Measurements from ENCODE around the gene IFNLR1. TPM values are rescaled to one million over a fixed set of nuclear protein-coding genes. Genes with fewer than 3 reads are reported as not detected.

Gene IFNLR1
- total RNA-seq, 2 experiments from 2014 or later = 1.2 to 1.3 TPM

DNA sequence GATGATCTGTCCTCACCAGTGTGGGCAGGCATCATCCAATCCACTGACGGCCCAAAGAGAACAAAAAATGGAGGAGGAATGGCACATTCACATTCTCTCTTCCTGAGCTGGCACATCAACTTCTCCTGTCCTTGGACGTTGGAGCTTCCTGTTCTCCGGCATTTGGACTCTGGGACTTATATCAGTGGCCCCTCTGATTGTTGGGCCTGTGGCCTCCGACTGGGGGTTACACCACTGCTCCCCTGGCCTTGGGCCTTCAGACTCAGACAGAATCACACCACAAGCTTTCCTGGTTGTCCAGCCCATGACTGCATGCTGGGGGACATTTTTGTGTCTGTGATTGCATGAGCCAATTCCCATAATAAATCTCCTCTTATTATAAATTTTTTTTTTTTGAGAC, 20.1 kb downstream of the IFNLR1 start:
- DNase-seq (no peak), ATAC-seq (ENCODE audit: poor library complexity) (no peak)
- H3K4me1 ChIP-seq (ENCODE audit: insufficient read depth, low read length) = no peaks in the 10 kb centered on the region
- Mint-ChIP-seq H3K4me1 (ENCODE audit: low read depth) (no peaks in the 10 kb centered on the region), H3K27me3 (no peaks in the 10 kb centered on the region), H3K9me3 (no peaks in the 10 kb centered on the region), H3K27ac (no peak overlapping the region), H3K36me3 (ENCODE audit: low read depth) (peaks cover 24% of the 10 kb centered on the region), H3K4me3 (no peak overlapping the region)
- H3K27ac ChIP-seq (ENCODE audit: low read depth in 1 of 2, low read length in 2 of 2) = no peak overlapping the region
- H3K9me3 ChIP-seq (ENCODE audit: control insufficient read depth in 1 of 2, insufficient read depth in 1 of 2, low read length in 2 of 2) = no peaks in the 10 kb centered on the region
- H3K27me3 ChIP-seq (ENCODE audit: control insufficient read depth in 1 of 2, insufficient read depth in 2 of 2, low read length in 2 of 2) = no peaks in the 10 kb centered on the region
- ChIA-PET POLR2A (no interaction called here), CTCF (no interaction called here)
- TF ChIP-seq CTCF (IDR thresholded peaks at IDR 0.05) = no peak
- intact Hi-C loops (cut with DNase I, micrococcal nuclease) = no loop called here
- no peak overlapping the region for H3K4me3 ChIP-seq (ENCODE audit: low read length)
- peaks cover 10% of the 10 kb centered on the region for H3K36me3 ChIP-seq (ENCODE audit: insufficient read depth, low read length)

- intact Hi-C loops (cut with DNase I, micrococcal nuclease) = no loop called here
- no peak overlapping the region for H3K27ac Mint-ChIP-seq
- Histone ChIP-seq H3K27ac (ENCODE audit: low read depth in 1 of 2, low read length in 2 of 2) (no peak overlapping the region), H3K4me3 (ENCODE audit: low read length) (no peak overlapping the region), H3K9me3 (ENCODE audit: control insufficient read depth in 1 of 2, insufficient read depth in 1 of 2, low read length in 2 of 2) (no peaks in the 10 kb centered on the region), H3K4me1 (ENCODE audit: insufficient read depth, low read length) (no peaks in the 10 kb centered on the region), H3K27me3 (ENCODE audit: control insufficient read depth in 1 of 2, insufficient read depth in 2 of 2, low read length in 2 of 2) (no peaks in the 10 kb centered on the region), H3K36me3 (ENCODE audit: insufficient read depth, low read length) (peaks cover 10% of the 10 kb centered on the region)
- H3K9me3 Mint-ChIP-seq = no peaks in the 10 kb centered on the region
- ATAC-seq (ENCODE audit: poor library complexity) (no peak), DNase-seq (no peak)
- no peaks in the 10 kb centered on the region for H3K27me3 Mint-ChIP-seq
- CTCF ChIA-PET = interaction anchor here (1.8 kb wide), 1 partner anchor 15 kb away, joined by 6 read pairs; no protein-coding TSS in a partner anchor
- no peak for TF ChIP-seq CTCF (IDR thresholded peaks at IDR 0.05)
- no peaks in the 10 kb centered on the region for H3K4me1 Mint-ChIP-seq (ENCODE audit: low read depth)
- H3K4me3 Mint-ChIP-seq = no peak overlapping the region
- POLR2A ChIA-PET = no interaction called here
- H3K36me3 Mint-ChIP-seq (ENCODE audit: low read depth) = peaks cover 20% of the 10 kb centered on the region
These were observed 21.6 kb downstream of the IFNLR1 start for GRCh38 chr1:24165500-24165899.

DNA sequence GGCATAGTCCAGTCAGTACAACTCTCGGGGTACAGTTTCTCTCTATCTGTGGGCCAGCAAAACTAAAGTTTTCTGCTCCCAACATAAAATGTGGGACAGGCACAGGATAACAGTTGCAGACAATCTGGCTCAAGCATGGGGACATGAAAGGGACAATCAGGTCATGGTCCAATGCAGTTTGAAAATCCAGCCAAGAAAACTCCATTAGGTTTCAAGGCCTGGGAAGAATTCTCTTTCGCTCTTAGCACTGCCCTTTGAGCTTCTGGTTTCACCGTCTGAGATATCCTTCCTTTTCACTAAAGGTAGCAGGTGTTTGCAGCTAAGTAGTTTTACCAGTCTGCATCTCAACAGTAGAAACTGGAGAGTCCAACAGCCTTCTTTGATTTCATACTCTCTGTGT, 23.1 kb downstream of the IFNLR1 start:
- intact Hi-C loops (cut with DNase I, micrococcal nuclease) = no loop called here
- ChIA-PET POLR2A (no interaction called here), CTCF (interaction anchor here (1.8 kb wide), 1 partner anchor 14 kb away, joined by 6 read pairs; no protein-coding TSS in a partner anchor)
- H3K27me3 ChIP-seq (ENCODE audit: control insufficient read depth in 1 of 2, insufficient read depth in 2 of 2, low read length in 2 of 2) = no peaks in the 10 kb centered on the region
- H3K4me3 ChIP-seq (ENCODE audit: low read length) = no peak overlapping the region
- H3K9me3 Mint-ChIP-seq = no peaks in the 10 kb centered on the region
- no peak overlapping the region for H3K27ac Mint-ChIP-seq
- peaks cover 23% of the 10 kb centered on the region for H3K36me3 Mint-ChIP-seq (ENCODE audit: low read depth)
- H3K9me3 ChIP-seq (ENCODE audit: control insufficient read depth in 1 of 2, insufficient read depth in 1 of 2, low read length in 2 of 2) = no peaks in the 10 kb centered on the region
- no peaks in the 10 kb centered on the region for H3K27me3 Mint-ChIP-seq
- no peaks in the 10 kb centered on the region for H3K4me1 Mint-ChIP-seq (ENCODE audit: low read depth)
- ATAC-seq (ENCODE audit: poor library complexity) = no peak
- no peak for TF ChIP-seq CTCF (IDR thresholded peaks at IDR 0.05)
- no peak overlapping the region for H3K4me3 Mint-ChIP-seq
- H3K27ac ChIP-seq (ENCODE audit: low read depth in 1 of 2, low read length in 2 of 2) = no peak overlapping the region
- peaks cover 8% of the 10 kb centered on the region for H3K36me3 ChIP-seq (ENCODE audit: insufficient read depth, low read length)
- no peak for DNase-seq
- H3K4me1 ChIP-seq (ENCODE audit: insufficient read depth, low read length) = no peaks in the 10 kb centered on the region
